Brain microvascular endothelial cell (primary cell): ENCODE data around the gene C1orf159.

Experiments
- DNase-seq: peaks from one replicate; pipeline ENCODE4 v3.0.0-alpha.2; 2020
- H3K27ac ChIP-seq: fragments of 250-450 bp; sonication (Bioruptor Pico); 2 replicates; pipeline ENCODE4 v1.5.1; 2020; ENCODE audit warnings: mild to moderate bottlenecking, moderate library complexity
- H3K27me3 ChIP-seq: fragments of 250-450 bp; sonication (Bioruptor Pico); replicated peaks from 2 replicates; pipeline ENCODE4 v1.5.1; 2020; ENCODE audit warnings: mild to moderate bottlenecking
- H3K36me3 ChIP-seq: fragments of 250-450 bp; sonication (Bioruptor Pico); replicated peaks from 2 replicates; pipeline ENCODE4 v1.5.1; 2020; ENCODE audit warnings: mild to moderate bottlenecking
- H3K4me3 ChIP-seq: 2 replicates; pipeline ENCODE4 v1.5.1; 2011; ENCODE audit warnings: low read depth, mild to moderate bottlenecking, control low read depth, low read length, moderate library complexity
- in situ Hi-C: cut with HindIII; loops from 2 replicates; pipeline ENCODE4 v1.10.0; 2017; ENCODE audit warnings: low sequenced_read_pairs, low pct_ligation_motif_present
- TF ChIP-seq, protein P1 (sequence below): IDR thresholded peaks from 2 replicates; pipeline ENCODE4 v1.5.1; 2011; ENCODE audit warnings: low read depth, mild to moderate bottlenecking, moderate library complexity, low read length, control low read depth, inconsistent platforms; ENCODE audit errors: missing control alignments

The C1orf159 gene

GRCh38 chr1:1121611-1122077 lies 5.8 kb upstream of the C1orf159 start:
- no peak overlapping the region for H3K27ac ChIP-seq
- H3K27me3 ChIP-seq: no peaks in the 10 kb centered on the region

DNA sequence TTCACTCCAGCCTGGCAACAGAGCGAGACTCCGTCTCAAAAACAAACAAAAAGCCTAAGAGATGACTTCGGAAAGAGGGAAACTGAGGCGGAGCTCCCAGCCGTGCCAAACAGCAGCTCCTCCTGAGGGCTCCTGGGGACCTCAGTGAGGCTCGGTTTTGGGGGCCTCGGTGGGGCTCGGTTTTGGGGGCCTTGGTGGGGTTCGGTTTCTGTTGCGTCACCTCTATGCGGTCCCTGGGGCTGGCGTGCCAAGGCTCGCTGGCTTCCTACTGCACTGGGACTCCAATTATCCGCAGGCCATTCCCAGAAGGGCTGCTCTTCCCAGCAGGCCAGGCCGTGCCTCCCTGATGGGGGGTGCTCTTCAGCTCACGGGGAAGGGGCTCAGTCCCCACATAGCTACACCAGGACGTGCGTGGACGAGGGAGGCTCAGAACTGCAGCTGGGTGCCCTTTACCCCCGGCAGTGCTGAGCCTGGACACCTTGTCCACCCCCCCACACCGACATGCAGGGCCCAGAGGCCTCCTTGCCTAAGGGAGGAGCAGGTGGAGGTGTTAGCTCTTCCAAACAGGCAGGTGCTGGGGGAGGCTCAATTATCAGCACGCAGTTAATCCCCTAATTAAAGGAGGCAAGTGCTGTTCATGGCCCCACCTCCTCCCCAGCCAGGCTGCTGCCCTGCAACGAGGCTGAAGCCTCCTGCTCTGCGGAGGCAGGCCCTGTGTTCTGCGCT lies 5.1 kb upstream of the C1orf159 start:
- Histone ChIP-seq H3K27me3 (no peaks in the 10 kb centered on the region), H3K27ac (no peak overlapping the region), H3K36me3 (no peaks in the 10 kb centered on the region), H3K4me3 (no peak overlapping the region)
- DNase-seq: no peak
- in situ Hi-C loops: no loop called here
- TF ChIP-seq, protein P1, sequence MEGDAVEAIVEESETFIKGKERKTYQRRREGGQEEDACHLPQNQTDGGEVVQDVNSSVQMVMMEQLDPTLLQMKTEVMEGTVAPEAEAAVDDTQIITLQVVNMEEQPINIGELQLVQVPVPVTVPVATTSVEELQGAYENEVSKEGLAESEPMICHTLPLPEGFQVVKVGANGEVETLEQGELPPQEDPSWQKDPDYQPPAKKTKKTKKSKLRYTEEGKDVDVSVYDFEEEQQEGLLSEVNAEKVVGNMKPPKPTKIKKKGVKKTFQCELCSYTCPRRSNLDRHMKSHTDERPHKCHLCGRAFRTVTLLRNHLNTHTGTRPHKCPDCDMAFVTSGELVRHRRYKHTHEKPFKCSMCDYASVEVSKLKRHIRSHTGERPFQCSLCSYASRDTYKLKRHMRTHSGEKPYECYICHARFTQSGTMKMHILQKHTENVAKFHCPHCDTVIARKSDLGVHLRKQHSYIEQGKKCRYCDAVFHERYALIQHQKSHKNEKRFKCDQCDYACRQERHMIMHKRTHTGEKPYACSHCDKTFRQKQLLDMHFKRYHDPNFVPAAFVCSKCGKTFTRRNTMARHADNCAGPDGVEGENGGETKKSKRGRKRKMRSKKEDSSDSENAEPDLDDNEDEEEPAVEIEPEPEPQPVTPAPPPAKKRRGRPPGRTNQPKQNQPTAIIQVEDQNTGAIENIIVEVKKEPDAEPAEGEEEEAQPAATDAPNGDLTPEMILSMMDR: no peak

More at GRCh38 chr1:1121611-1122077, 5.8 kb upstream of the C1orf159 start:
- TF ChIP-seq, protein P1: no peak
- Histone ChIP-seq H3K36me3 (no peaks in the 10 kb centered on the region), H3K4me3 (no peak overlapping the region)
- in situ Hi-C loops: no loop called here
- no peak for DNase-seq

- TF ChIP-seq, protein P1: no peak
- Histone ChIP-seq H3K27ac (no peak overlapping the region), H3K27me3 (no peaks in the 10 kb centered on the region), H3K36me3 (no peaks in the 10 kb centered on the region), H3K4me3 (no peak overlapping the region)
- no peak for DNase-seq
- in situ Hi-C loops: no loop called here
These were observed 4.2 kb upstream of the C1orf159 start for GRCh38 chr1:1120096-1120495.

GRCh38 chr1:1119272-1119890 lies 3.5 kb upstream of the C1orf159 start:
- Histone ChIP-seq H3K27me3 (no peaks in the 10 kb centered on the region), H3K4me3 (no peak overlapping the region), H3K36me3 (no peaks in the 10 kb centered on the region), H3K27ac (no peak overlapping the region)
- in situ Hi-C loops: no loop called here
- TF ChIP-seq, protein P1: no peak
- no peak for DNase-seq

- Histone ChIP-seq H3K27me3 (no peaks in the 10 kb centered on the region), H3K27ac (no peak overlapping the region), H3K36me3 (no peaks in the 10 kb centered on the region), H3K4me3 (no peak overlapping the region)
- in situ Hi-C loops: no loop called here
- DNase-seq: no peak
- TF ChIP-seq, protein P1: no peak
These were observed 3.0 kb upstream of the C1orf159 start for GRCh38 chr1:1118876-1119220.
